ENCODE results near the gene TMEM204.

The TMEM204 gene

DNA sequence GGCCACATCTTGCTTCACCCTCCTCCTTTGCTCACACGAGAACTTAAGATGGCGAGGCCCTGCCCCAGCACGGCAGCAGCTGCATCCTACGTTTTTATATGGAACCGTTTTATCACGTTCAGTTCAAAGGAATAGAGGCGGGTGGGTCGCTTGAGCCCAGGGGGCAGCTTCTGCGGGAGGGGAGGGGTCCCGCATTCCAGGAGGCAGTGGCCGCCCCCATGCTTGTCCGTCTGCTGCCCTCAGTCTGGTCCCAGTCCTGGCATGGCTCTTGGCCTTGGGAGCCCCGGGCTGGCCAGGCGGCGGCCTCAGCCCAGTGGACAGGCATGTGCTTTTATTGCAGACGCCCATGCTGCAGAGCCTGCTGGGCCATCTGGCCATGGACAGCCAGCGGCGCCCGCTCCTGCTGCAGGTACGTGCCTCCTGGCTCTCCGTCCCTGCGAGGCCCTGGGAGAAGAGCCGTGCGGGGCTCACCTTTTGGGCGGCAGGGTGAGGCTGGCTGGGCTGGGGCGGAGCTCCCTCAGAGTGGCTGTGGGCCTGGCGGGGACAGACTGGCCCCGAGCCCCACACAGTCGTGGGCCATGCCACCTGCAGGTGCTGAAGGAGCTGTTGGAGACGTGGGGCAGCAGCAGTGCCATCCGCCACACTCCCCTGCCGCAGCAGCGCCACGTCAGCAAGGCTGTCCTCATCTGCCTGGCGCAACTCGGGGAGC is 33.6 kb upstream of the TMEM204 start:
- no peak for DNase-seq (ENCODE audit: low read depth in 2 of 3, low spot score in 1 of 3)

- no peak for DNase-seq (ENCODE audit: low read depth in 2 of 3, low spot score in 1 of 3)
Measured at GRCh38 chr16:1500465-1501150, 32.9 kb upstream of the TMEM204 start.

DNA sequence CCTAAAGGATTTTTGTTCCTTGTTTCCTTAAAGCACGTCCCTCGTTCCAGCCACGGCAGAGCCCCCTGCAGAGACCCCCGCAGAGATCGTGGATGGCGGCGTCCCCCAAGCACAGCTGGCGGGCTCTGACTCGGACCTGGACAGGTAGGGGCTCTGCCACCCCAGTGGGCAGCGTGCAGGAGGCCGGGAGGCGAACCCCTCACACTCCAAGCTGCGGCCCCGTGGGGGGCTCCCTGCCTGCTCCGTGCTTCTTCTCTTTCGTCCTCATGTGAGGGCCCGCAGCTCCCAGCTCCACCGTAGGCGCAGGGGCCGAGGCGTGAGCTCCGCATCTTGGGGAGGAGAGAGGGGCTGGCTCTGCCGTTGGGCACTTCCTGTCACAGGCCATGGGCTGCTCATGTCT is 31.8 kb upstream of the TMEM204 start:
- no peak for DNase-seq (ENCODE audit: low read depth in 2 of 3, low spot score in 1 of 3)

GRCh38 chr16:1502092-1503004 is 31.1 kb upstream of the TMEM204 start:
- DNase-seq (ENCODE audit: low read depth in 2 of 3, low spot score in 1 of 3): no peak

DNA sequence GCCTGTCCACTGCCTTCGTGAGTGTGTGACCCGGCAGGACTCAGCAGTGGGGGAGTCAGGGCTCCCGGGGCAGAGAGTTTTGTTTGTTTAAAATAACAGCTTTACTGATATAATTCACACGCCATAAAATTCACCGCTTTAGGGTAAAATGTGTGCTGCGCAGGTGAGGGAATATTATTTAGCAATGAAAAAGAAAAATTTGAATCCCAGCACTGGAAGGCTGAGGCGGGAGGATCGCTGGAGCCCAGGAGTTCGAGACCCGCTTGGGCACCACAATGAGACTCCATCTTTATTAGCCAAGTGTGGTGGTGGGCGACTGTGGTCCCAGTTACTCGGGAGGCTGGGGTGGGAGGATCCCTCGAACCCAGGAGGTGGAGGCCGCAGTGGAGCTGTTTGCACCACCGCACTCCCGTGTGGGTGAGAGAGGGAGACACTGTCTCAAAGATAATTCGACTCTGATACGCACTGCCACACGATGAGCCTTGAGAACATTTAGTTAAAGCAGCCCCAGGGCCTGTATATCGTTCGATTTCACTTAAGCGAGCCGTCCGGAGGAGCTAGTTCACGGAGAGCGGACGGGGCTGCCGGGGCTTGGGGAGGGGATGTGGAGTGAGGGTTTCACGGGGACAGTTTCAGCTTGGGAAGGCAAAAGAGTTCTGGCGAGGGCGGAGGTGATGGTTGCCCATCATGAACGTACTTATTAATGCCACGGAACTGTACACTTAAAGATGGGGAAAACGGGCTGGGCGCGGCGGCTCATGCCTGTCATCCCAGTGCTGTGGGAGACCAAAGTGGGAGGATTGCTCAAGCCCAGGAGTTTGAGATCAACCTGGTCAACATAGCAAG is 30.1 kb upstream of the TMEM204 start:
- DNase-seq (ENCODE audit: low read depth in 2 of 3, low spot score in 1 of 3): no peak

DNA sequence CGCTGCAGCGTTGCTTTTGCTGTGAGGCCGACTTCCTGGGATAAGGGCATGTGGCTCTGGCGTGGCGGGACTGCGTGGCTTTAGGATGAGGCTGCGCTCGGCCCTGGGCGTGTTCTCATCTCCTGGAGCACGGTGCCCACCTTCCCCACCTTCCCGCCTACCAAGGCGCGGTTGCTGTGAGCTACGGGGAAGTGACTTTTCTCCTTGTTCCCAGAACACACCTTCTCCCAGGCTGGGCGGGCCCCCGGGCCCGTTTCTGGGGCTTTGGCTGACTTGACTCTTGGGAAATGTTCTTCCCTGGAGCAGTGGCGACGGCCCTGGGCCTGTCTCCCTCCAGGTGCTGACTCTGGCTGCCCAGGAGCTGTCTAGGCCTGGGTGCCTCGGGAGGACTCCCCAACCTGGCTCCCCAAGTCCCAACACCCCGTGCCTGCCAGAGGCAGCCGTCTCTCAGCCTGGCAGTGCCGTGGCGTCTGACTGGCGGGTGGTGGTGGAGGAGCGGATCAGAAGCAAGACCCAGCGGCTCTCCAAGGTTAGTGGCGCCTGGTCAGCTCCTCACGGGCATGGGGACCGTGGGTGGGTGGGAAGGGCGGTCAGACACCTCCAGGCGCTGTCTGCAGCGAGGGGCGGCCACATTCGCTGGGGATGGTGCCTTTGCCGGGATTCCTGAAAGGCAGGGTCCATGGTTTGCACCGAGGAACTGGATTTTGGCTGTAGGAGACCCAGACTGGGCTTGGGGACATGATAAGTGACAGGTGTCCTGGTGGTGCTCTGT is 28.2 kb upstream of the TMEM204 start:
- no peak for DNase-seq (ENCODE audit: low read depth in 2 of 3, low spot score in 1 of 3)

DNA sequence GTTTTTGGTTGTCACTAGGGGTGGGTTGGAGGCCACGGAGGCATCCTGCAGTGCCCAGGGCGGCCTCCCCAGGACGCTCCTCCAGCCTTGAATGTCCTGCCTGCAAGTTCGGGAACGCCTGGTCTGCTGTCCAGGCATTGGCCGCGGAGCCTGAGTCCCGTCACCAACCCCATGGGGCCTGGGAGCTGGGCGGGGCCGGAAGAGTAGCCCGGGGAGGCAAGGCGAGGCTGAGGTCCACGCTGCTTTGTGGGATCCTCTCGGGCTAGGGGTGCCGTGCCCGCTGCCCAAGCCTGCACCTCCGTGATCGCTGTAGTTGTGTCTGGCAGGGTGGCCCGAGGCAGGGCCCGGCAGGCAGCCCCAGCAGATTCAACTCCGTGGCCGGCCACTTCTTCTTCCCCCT is 27.6 kb upstream of the TMEM204 start:
- no peak for DNase-seq (ENCODE audit: low read depth in 2 of 3, low spot score in 1 of 3)

GRCh38 chr16:1506494-1507213 is 26.8 kb upstream of the TMEM204 start:
- no peak for DNase-seq (ENCODE audit: low read depth in 2 of 3, low spot score in 1 of 3)

DNA sequence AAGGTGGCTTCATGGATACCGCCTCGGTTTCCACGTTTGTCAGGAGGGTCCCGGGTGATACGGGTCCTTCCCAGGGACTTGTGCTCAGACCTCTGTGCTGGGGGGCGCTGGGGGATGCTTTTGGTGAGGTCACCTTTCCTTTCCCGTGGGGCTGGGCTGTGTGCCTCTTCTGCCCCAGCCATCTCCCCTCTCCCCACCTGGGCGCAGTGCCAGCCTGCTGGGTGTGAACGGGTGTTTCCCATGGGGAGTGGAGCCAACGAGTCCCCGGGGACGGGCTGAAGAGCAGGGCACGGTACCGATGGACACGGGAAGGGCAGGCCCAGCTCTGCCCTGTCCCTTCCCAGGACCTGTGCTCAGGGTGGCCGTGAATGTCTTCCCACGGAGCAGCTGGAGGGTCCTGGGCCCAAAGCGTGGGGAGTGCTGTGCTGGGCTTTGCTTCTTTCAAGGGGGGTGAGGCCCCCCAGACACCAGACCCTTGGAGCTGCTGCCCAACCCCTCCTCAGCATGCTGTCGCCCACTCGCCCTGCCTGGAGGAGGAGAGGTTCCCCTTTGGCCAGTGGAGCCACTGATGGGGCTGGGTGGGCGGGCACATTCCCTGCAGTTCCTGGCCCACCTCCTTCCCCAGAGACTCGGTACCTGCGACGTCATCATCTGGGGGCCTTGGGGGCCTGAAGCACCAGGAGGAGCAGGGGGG is 24.8 kb upstream of the TMEM204 start:
- no peak for DNase-seq (ENCODE audit: low read depth in 2 of 3, low spot score in 1 of 3)

- DNase-seq (ENCODE audit: low read depth in 2 of 3, low spot score in 1 of 3): no peak
Measured at GRCh38 chr16:1509307-1510221, 23.9 kb upstream of the TMEM204 start.

DNA sequence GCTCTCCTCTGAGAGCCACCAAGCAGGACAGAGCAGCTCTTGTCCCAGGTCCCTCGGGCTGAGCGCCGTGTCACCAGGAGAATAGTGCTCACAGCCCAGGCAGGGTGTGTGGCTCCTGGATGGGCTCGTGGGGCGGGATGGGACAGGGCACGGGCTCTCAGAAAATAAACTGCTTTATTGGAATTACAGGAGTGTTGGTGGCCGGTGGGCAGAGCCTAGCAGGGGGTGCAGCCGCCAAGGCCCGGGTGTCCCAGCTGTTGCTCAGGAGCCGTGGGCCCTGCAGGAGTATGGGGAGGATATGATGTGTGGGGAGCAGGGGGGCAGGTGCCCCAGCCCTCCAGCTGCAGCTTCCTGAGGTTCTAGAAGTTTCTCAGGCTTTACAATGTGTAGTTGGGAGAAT is 23.2 kb upstream of the TMEM204 start:
- DNase-seq (ENCODE audit: low read depth in 2 of 3, low spot score in 1 of 3): no peak

GRCh38 chr16:1510941-1511351 is 22.5 kb upstream of the TMEM204 start:
- DNase-seq (ENCODE audit: low read depth in 2 of 3, low spot score in 1 of 3): no peak

GRCh38 chr16:1511662-1512569 is 21.6 kb upstream of the TMEM204 start:
- no peak for DNase-seq (ENCODE audit: low read depth in 2 of 3, low spot score in 1 of 3)

GRCh38 chr16:1512774-1513173 is 20.7 kb upstream of the TMEM204 start:
- DNase-seq (ENCODE audit: low read depth in 2 of 3, low spot score in 1 of 3): no peak

GRCh38 chr16:1514507-1514906 is 19.0 kb upstream of the TMEM204 start:
- no peak for DNase-seq (ENCODE audit: low read depth in 2 of 3, low spot score in 1 of 3)

DNA sequence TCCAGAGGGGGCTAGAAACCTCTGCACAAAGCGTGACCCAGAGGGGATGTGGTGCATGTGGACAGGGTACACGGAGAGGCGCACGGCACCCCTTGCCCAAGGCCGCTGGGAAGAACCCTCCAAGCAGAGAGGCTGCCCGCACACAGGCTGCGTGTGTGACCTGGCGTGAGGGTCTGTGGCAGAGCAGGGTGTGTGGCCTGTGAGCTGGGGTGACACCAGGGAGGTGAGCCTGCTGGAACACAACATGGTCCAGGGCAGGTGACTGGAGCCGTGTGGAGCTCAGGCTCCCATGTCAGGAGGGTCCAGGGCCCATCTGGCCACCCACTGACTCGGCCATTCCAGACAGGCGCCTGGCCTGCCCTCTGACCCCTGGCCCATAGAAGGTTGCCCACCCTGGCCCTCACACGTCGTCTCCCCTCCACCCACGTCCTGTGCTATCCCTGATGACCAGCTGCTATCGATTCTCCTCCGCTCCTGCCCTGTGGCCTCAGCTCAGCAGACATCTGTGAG is 14.8 kb upstream of the TMEM204 start:
- no peak for DNase-seq (ENCODE audit: low read depth in 2 of 3, low spot score in 1 of 3)

DNA sequence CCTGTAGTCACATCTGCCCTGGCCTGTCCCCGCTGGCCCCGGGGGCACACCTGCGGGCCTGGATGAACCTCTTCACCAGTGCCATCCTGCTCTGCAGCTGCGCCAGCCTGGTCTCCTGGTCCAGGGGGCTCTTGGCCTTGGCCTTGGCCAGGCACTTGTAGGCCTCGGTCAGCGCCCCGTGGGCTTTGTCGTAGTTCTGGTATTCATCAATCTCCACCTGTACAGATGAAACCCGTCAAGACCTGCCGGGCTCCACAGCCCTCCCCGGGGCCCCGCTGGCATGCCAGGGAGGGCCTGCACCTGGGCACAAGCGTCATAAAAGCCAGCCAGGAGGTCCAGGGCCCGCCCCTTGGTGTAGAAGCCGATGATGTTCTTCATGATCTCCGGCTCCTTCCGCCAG is 13.6 kb upstream of the TMEM204 start:
- DNase-seq (ENCODE audit: low read depth in 2 of 3, low spot score in 1 of 3): no peak

Data from stimulated activated CD4-positive, alpha-beta T cell treated with anti-CD3 and anti-CD28 coated beads, Interleukin-12 subunit alpha, Interleukin-12 subunit beta, amount 100 ng/mL, for 48 hours (primary cell).